GM23338 (cell line): ENCODE results near the gene BCAS3.

ENCODE experiments used
- CREB1 ChIP-seq: fragments of 250-450 bp; sonication (Bioruptor Pico); IDR thresholded peaks from 2 replicates; pipeline ENCODE4 v1.5.0; 2020; ENCODE audit warnings: low read depth, mild to moderate bottlenecking, moderate library complexity
- EZH2 ChIP-seq: fragments of 200-600 bp; sonication (generic); IDR thresholded peaks from one replicate; pipeline ENCODE4 v1.8.0; 2017; ENCODE audit warnings: antibody characterized with exemption, mild to moderate bottlenecking, low read depth; ENCODE audit not compliant: unreplicated experiment
- EZH2phosphoT487 ChIP-seq: fragments of 200-600 bp; sonication (generic); IDR thresholded peaks from one replicate; pipeline ENCODE4 v1.8.1; 2018; ENCODE audit warnings: antibody characterized with exemption; ENCODE audit not compliant: unreplicated experiment
- STAT1 ChIP-seq: IDR thresholded peaks from one replicate; pipeline ENCODE4 v1.6.1; 2016; ENCODE audit warnings: antibody characterized with exemption; ENCODE audit not compliant: unreplicated experiment
- ZNF331 ChIP-seq: fragments of 250-450 bp; sonication (Bioruptor Pico); IDR thresholded peaks from 2 replicates; pipeline ENCODE4 v1.5.0; 2020; ENCODE audit warnings: low read depth, mild to moderate bottlenecking, moderate library complexity
- TF ChIP-seq, protein P1 (sequence below), 2 experiments: fragments of 200-600 bp in 1 of 2; sonication (generic) in 1 of 2; conservative IDR thresholded peaks; 2 replicates each; pipeline versions ENCODE4 v1.5.1 to v1.6.1; 2016 to 2017; ENCODE audit warnings: antibody characterized with exemption in 2 of 2, low read depth in 2 of 2, mild to moderate bottlenecking in 2 of 2, moderate library complexity in 1 of 2

DNA sequence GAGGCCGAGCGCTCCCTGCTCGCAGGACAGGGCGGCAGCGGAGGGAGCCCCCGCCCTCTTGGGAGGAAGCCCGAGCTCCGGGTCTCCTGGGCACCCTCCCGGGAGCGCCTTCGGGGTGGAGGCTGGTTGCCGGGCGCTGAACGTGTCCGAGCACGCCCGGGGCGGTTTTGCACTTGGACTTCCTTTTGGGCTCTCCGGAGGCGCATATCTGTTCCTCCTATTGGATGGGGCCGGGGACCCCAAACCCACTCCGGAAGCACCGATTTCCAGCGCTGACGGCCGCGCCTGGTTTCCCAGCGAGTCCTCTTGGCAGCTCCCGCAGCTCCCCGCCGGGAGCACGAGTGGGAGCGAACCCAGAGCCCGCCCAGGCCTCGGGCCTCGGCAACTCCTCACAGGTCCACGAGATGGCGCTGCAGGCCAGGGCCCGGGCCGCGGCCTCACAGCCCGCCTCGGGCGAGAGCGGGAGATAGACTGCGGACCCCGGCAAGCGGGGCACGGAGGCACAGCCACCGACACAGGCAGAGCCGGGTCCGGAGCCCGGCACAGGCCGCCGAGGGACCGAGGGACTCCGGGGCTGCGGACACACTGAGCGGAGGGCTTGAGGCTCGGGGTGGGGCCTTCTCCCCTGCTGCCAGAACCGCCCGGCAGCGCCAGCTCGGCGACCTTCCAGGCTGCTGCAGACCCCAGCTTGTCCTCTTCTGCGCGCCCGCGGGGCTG is 734.6 kb downstream of the BCAS3 start:
- peak; percentile 17 for TF ChIP-seq EZH2
- TF ChIP-seq, protein P1, sequence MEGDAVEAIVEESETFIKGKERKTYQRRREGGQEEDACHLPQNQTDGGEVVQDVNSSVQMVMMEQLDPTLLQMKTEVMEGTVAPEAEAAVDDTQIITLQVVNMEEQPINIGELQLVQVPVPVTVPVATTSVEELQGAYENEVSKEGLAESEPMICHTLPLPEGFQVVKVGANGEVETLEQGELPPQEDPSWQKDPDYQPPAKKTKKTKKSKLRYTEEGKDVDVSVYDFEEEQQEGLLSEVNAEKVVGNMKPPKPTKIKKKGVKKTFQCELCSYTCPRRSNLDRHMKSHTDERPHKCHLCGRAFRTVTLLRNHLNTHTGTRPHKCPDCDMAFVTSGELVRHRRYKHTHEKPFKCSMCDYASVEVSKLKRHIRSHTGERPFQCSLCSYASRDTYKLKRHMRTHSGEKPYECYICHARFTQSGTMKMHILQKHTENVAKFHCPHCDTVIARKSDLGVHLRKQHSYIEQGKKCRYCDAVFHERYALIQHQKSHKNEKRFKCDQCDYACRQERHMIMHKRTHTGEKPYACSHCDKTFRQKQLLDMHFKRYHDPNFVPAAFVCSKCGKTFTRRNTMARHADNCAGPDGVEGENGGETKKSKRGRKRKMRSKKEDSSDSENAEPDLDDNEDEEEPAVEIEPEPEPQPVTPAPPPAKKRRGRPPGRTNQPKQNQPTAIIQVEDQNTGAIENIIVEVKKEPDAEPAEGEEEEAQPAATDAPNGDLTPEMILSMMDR (conservative IDR thresholded peaks at IDR 0.05; ENCODE audit: low read depth in 2 of 2): peak; percentile 87 to 92
- TF ChIP-seq ZNF331 (CRISPR knock-in tag): no peak
- no peak for TF ChIP-seq EZH2phosphoT487
- no peak for TF ChIP-seq STAT1
- no peak for TF ChIP-seq CREB1 (CRISPR knock-in tag)
